22Rv1 (cell line): Measurements from ENCODE around the gene KLRD1.

Experiments used
- ZFX ChIP-seq: fragments of 450-650 bp; IDR thresholded peaks from 2 replicates; pipeline ENCODE4 v1.6.1; 2017; ENCODE audit warnings: antibody characterized with exemption, borderline replicate concordance
- TF ChIP-seq, protein P1 (sequence below): fragments of 450-650 bp; IDR thresholded peaks from 2 replicates; pipeline ENCODE4 v1.5.1; 2017; ENCODE audit warnings: mild to moderate bottlenecking

GRCh38 chr12:10293570-10294227, 14.0 kb upstream of the KLRD1 start:
- TF ChIP-seq, protein P1, sequence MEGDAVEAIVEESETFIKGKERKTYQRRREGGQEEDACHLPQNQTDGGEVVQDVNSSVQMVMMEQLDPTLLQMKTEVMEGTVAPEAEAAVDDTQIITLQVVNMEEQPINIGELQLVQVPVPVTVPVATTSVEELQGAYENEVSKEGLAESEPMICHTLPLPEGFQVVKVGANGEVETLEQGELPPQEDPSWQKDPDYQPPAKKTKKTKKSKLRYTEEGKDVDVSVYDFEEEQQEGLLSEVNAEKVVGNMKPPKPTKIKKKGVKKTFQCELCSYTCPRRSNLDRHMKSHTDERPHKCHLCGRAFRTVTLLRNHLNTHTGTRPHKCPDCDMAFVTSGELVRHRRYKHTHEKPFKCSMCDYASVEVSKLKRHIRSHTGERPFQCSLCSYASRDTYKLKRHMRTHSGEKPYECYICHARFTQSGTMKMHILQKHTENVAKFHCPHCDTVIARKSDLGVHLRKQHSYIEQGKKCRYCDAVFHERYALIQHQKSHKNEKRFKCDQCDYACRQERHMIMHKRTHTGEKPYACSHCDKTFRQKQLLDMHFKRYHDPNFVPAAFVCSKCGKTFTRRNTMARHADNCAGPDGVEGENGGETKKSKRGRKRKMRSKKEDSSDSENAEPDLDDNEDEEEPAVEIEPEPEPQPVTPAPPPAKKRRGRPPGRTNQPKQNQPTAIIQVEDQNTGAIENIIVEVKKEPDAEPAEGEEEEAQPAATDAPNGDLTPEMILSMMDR: no peak
- TF ChIP-seq ZFX: no peak
